HepG2 (cell line): ENCODE measurements around the gene NLGN2. TPM values are rescaled to one million over a fixed set of nuclear protein-coding genes. Genes with fewer than 3 reads are reported as not detected.

Experiments used
- CREB1 ChIP-seq, 2 experiments: fragments of 450-650 bp in 1 of 2; IDR thresholded peaks; 2 replicates each; pipeline ENCODE4 v1.6.1; 2016 to 2017; ENCODE audit warnings: control low read depth in 1 of 2, mild to moderate bottlenecking in 1 of 2, missing compliant biosample characterization in 1 of 2, missing genetic modification characterization in 1 of 2
- FLYWCH1 ChIP-seq: sonication (generic); formaldehyde crosslinking; IDR thresholded peaks from 2 replicates; pipeline ENCODE4 v1.8.1; 2023; ENCODE audit warnings: mild to moderate bottlenecking, missing genetic modification reagents
- FOXO4 ChIP-seq: sonication (generic); formaldehyde crosslinking; conservative IDR thresholded peaks from 2 replicates; pipeline ENCODE4 v1.8.1; 2023; ENCODE audit warnings: missing genetic modification reagents
- HNF4G ChIP-seq, 2 experiments: sonication (generic) in 1 of 2; formaldehyde crosslinking in 1 of 2; IDR thresholded peaks; 2 replicates each; pipeline versions ENCODE4 v1.4.0 to v1.6.1; 2011 to 2020; ENCODE audit warnings: borderline replicate concordance in 2 of 2, low read depth in 2 of 2, mild to moderate bottlenecking in 2 of 2, low read length in 1 of 2, missing genetic modification reagents in 1 of 2, moderate library complexity in 1 of 2
- HNRNPL ChIP-seq: fragments of 200-400 bp; formaldehyde crosslinking; IDR thresholded peaks from 2 replicates; pipeline ENCODE4 v1.6.1; 2017; ENCODE audit warnings: mild to moderate bottlenecking, low read depth, low read length
- KDM4B ChIP-seq: sonication (generic); formaldehyde crosslinking; IDR thresholded peaks from 2 replicates; pipeline ENCODE4 v1.4.0; 2020; ENCODE audit warnings: missing genetic modification reagents
- KLF16 ChIP-seq, 2 experiments: sonication (generic) in 1 of 2; formaldehyde crosslinking in 1 of 2; IDR thresholded peaks; 2 replicates each; pipeline versions ENCODE4 v1.6.1 to v1.8.0; 2016 to 2023; ENCODE audit warnings: missing genetic modification reagents in 2 of 2, missing compliant biosample characterization in 1 of 2
- MXI1 ChIP-seq: IDR thresholded peaks from 3 replicates; pipeline ENCODE4 v1.6.1; 2012; ENCODE audit warnings: low read depth, low read length, inconsistent platforms, borderline replicate concordance
- NR2C2 ChIP-seq: sonication (generic); formaldehyde crosslinking; IDR thresholded peaks from 2 replicates; pipeline ENCODE4 v1.4.0; 2020; ENCODE audit warnings: missing genetic modification reagents, mild to moderate bottlenecking, moderate library complexity, borderline replicate concordance
- PITX1 ChIP-seq: sonication (generic); formaldehyde crosslinking; IDR thresholded peaks from 2 replicates; pipeline ENCODE4 v1.5.1; 2020; ENCODE audit warnings: mild to moderate bottlenecking, missing genetic modification reagents
- REPIN1 ChIP-seq: sonication (generic); formaldehyde crosslinking; IDR thresholded peaks from 2 replicates; pipeline ENCODE4 v1.8.0; 2022; ENCODE audit warnings: missing genetic modification reagents, low read depth, mild to moderate bottlenecking, borderline replicate concordance
- SALL1 ChIP-seq: sonication (generic); formaldehyde crosslinking; IDR thresholded peaks from 2 replicates; pipeline ENCODE4 v1.8.0; 2022; ENCODE audit warnings: mild to moderate bottlenecking, missing genetic modification reagents
- TEAD3 ChIP-seq: optimal IDR thresholded peaks from 2 replicates; pipeline ENCODE3; 2016; ENCODE audit warnings: borderline replicate concordance
- ZBTB7B ChIP-seq: sonication (generic); formaldehyde crosslinking; IDR thresholded peaks from 2 replicates; pipeline ENCODE4 v1.4.0; 2020; ENCODE audit warnings: missing genetic modification reagents
- ZNF451 ChIP-seq: sonication (generic); formaldehyde crosslinking; IDR thresholded peaks from 2 replicates; pipeline ENCODE4 v1.5.0; 2020; ENCODE audit warnings: mild to moderate bottlenecking, missing genetic modification reagents
- ZNF629 ChIP-seq: sonication (generic); formaldehyde crosslinking; conservative IDR thresholded peaks from 2 replicates; pipeline ENCODE4 v1.5.0; 2020; ENCODE audit warnings: missing genetic modification reagents
- ZNF644 ChIP-seq: IDR thresholded peaks from 2 replicates; pipeline ENCODE4 v1.6.1; 2016; ENCODE audit warnings: low read depth
- ZNF83 ChIP-seq: sonication (generic); formaldehyde crosslinking; IDR thresholded peaks from 2 replicates; pipeline ENCODE4 v1.4.0; 2020; ENCODE audit warnings: missing genetic modification reagents, mild to moderate bottlenecking, borderline replicate concordance
- polyA plus RNA-seq, 8 experiments: library from polyadenylated mRNA; depleted of rRNA in 3 of 8; stranded (reverse) in 7 of 8; unstranded in 1 of 8; fragments of >200 nt; fragmentation: Illumina TruSeq in 4 of 8; extraction: Trizol in 4 of 8; gene quantifications; 2 replicates each; pipeline versions ENCODE4 v1.2.1 to v1.2.3, GENCODE V29; 2011 to 2016; ENCODE audit warnings: low read depth in 4 of 8, missing spikeins in 1 of 8, mixed read lengths in 1 of 8; ENCODE audit not compliant: insufficient read depth in 1 of 8
- total RNA-seq, 5 experiments: library from RNA; depleted of rRNA; stranded (reverse); fragments of >200 nt; fragmentation: Illumina TruSeq; extraction: Trizol; gene quantifications; 2 replicates each; pipeline ENCODE4 v1.2.3, GENCODE V29; 2016; ENCODE audit warnings: low read depth in 1 of 5
- TF ChIP-seq, protein P1 (sequence below): IDR thresholded peaks from 2 replicates; pipeline ENCODE4 v1.6.1; 2016; ENCODE audit warnings: low read depth, control low read depth
- TF ChIP-seq, protein P2 (sequence below): sonication (generic); formaldehyde crosslinking; IDR thresholded peaks from 2 replicates; pipeline ENCODE4 v1.5.0; 2020; ENCODE audit warnings: missing genetic modification reagents
- TF ChIP-seq, protein P3 (sequence below): IDR thresholded peaks from 2 replicates; pipeline ENCODE4 v1.6.1; 2012; ENCODE audit warnings: inconsistent platforms
- TF ChIP-seq, protein P4 (sequence below): sonication (generic); formaldehyde crosslinking; IDR thresholded peaks from 2 replicates; pipeline ENCODE4 v1.5.0; 2020; ENCODE audit warnings: mild to moderate bottlenecking, missing genetic modification reagents

NLGN2 gene
- total and polyA plus RNA-seq, 2 of the 13 experiments (the other 11 are each of a cell fraction or from before 2014, with no cell fraction given): 1.9 to 11.0 TPM

DNA sequence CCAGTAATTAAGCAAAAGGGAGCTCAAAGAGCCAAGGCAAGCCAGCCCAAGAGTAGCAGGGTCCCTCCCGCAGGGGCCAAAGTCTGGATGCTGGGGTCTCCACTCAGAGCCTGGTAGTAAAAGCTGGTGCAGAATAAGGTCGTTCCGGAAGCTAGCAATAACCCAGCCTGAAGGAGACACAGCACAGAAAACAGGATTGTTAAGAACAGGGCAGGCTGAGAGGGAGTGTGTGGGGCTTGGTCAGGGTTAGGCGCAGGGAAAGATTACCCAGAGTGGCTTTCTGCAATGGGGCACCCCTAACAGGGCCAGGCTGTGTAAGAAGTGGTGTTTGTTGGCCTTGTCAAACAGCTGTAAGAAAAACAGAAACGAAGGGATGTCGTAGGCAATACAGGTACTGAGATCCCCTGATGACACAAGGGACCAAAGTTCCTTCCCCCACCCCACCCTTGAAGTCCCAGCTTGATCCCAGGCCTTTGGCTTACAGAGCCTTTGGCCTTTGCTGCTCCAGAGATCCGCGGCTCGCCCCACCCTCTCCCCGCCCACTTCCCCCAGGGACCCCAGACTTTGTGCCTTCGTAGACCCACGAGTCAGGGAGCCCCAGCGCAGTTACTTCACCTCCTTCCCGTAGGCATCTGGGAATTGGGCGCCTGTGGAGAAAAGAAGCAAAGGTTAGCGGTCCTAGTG, 4.5 kb upstream of the NLGN2 start (continued):
- TF ChIP-seq ZNF451 (CRISPR knock-in tag) (0 out of 2 replicates have a peak, but pooled peaks have one; percentile 12), ZNF644 (CRISPR knock-in tag) (no peak), FLYWCH1 (no peak), NR2C2 (CRISPR knock-in tag) (peak; percentile 29; the same call in 1 of the 2 replicates), FOXO4 (no peak), REPIN1 (CRISPR knock-in tag) (0 out of 2 replicates have a peak, but pooled peaks have one; percentile 3), ZNF629 (CRISPR knock-in tag) (peak; percentile 51; the same call in 1 of the 2 replicates), HNRNPL (no peak), PITX1 (CRISPR knock-in tag) (peak; percentile 74), KDM4B (CRISPR knock-in tag) (no peak), HNF4G (IDR thresholded peaks at IDR 0.05; ENCODE audit: borderline replicate concordance, low read depth, low read length) (peak; percentile 90), HNF4G (CRISPR knock-in tag; IDR thresholded peaks at IDR 0.05; ENCODE audit: borderline replicate concordance, low read depth) (no peak; the same call in 1 of the 2 replicates), KLF16 (CRISPR knock-in tag; IDR thresholded peaks at IDR 0.05) (0 out of 4 replicates have a peak, but pooled peaks of 1 of the 2 experiments have one; percentile 2), ZBTB7B (peak; percentile 25; the same call in 1 of the 2 replicates), MXI1 (peak; percentile 63; the same call in 1 of the 3 replicates), CREB1 (IDR thresholded peaks at IDR 0.05) (no peak), CREB1 (CRISPR knock-in tag; IDR thresholded peaks at IDR 0.05) (peak; percentile 44; the same call in 1 of the 2 replicates), ZNF83 (no peak), SALL1 (CRISPR knock-in tag) (peak; percentile 68), TEAD3 (peak; percentile 53)
- TF ChIP-seq, protein P1, sequence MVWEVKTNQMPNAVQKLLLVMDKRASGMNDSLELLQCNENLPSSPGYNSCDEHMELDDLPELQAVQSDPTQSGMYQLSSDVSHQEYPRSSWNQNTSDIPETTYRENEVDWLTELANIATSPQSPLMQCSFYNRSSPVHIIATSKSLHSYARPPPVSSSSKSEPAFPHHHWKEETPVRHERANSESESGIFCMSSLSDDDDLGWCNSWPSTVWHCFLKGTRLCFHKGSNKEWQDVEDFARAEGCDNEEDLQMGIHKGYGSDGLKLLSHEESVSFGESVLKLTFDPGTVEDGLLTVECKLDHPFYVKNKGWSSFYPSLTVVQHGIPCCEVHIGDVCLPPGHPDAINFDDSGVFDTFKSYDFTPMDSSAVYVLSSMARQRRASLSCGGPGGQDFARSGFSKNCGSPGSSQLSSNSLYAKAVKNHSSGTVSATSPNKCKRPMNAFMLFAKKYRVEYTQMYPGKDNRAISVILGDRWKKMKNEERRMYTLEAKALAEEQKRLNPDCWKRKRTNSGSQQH (CRISPR knock-in tag): 0 out of 2 replicates have a peak, but pooled peaks have one; percentile 43
- TF ChIP-seq, protein P2, sequence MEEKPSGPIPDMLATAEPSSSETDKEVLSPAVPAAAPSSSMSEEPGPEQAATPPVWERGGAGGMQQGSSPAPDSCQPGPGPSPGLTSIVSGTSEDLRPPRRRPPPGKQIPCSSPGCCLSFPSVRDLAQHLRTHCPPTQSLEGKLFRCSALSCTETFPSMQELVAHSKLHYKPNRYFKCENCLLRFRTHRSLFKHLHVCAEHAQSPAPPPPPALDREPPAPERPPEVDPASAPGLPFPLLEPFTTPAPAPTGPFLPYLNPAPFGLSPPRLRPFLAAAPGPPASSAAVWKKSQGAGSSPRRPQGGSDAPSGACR: peak; percentile 59; the same call in 1 of the 2 replicates
- TF ChIP-seq, protein P3, sequence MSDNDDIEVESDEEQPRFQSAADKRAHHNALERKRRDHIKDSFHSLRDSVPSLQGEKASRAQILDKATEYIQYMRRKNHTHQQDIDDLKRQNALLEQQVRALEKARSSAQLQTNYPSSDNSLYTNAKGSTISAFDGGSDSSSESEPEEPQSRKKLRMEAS: no peak
- TF ChIP-seq, protein P4, sequence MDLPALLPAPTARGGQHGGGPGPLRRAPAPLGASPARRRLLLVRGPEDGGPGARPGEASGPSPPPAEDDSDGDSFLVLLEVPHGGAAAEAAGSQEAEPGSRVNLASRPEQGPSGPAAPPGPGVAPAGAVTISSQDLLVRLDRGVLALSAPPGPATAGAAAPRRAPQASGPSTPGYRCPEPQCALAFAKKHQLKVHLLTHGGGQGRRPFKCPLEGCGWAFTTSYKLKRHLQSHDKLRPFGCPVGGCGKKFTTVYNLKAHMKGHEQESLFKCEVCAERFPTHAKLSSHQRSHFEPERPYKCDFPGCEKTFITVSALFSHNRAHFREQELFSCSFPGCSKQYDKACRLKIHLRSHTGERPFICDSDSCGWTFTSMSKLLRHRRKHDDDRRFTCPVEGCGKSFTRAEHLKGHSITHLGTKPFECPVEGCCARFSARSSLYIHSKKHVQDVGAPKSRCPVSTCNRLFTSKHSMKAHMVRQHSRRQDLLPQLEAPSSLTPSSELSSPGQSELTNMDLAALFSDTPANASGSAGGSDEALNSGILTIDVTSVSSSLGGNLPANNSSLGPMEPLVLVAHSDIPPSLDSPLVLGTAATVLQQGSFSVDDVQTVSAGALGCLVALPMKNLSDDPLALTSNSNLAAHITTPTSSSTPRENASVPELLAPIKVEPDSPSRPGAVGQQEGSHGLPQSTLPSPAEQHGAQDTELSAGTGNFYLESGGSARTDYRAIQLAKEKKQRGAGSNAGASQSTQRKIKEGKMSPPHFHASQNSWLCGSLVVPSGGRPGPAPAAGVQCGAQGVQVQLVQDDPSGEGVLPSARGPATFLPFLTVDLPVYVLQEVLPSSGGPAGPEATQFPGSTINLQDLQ (CRISPR knock-in tag): 0 out of 2 replicates have a peak, but pooled peaks have one; percentile 35
